ENCODE results near the gene GALNT2.

The GALNT2 gene

DNA sequence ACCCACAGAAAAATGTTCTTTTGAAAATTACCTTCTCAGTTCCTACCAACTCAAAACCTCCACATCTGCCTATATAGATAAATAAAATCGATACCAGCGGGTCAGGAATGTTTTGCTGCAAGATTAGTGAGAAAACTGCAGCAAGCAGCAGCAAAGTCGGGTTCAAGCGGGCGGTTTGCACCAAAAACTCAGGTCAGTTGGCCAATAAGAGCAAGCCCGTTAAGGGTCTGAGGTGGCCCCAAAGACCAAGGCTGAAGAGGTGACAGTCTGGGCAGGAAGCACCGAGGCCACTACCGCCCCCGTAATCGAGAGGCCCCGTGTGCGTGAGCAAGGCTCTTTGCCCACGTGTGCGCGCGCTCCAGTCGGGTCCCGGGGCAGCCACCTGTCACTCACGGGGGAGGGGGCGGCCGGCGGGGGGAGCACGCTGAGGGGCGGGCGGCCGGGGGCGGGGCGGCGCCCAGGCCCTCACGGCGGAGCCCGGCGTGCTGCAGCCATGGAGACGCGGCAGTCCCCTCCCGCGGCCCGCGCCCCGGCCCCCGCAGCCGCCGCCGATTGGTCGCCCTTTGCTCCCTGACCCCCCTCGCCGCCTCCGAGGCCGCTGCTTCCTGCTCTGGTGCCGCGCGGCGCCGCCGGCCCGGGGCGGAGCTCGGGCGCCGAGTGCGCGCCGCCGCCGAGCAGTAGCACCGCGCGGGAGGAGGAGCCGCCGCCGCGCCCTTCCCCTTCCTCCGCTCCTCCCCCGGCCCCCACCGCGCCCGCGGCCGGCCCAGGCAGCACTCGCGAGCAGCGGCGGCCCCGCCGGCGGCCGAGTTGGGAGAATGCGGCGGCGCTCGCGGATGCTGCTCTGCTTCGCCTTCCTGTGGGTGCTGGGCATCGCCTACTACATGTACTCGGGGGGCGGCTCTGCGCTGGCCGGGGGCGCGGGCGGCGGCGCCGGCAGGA is at the start of gene GALNT2:
GALNT2 (plus strand) TSS at position 773 of the 939 bp plus-strand sequence; CDS start at position 816, 43 bp downstream.
- DNase-seq: peak; percentile 91

DNA sequence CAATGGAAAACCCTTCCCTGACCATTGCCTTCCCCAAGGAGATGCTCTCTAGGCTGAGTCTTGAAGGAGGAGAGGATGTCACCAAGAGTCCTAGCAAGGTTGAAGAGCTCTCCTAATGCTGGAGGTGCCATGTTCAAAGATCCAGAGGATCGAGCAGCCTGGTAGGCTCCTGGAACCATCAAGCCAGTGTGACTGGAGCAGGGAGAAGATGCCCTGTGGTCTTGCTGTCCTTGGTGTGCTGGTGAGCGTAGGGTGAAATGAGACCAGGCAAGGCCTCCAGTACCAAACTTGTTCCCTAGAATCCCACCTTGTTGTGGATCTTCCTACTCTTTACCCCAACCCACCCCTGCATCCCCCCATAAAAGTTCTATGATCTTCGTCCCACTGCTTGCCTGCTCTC is 46.6 kb upstream of the GALNT2 start:
- no peak for DNase-seq

DNA sequence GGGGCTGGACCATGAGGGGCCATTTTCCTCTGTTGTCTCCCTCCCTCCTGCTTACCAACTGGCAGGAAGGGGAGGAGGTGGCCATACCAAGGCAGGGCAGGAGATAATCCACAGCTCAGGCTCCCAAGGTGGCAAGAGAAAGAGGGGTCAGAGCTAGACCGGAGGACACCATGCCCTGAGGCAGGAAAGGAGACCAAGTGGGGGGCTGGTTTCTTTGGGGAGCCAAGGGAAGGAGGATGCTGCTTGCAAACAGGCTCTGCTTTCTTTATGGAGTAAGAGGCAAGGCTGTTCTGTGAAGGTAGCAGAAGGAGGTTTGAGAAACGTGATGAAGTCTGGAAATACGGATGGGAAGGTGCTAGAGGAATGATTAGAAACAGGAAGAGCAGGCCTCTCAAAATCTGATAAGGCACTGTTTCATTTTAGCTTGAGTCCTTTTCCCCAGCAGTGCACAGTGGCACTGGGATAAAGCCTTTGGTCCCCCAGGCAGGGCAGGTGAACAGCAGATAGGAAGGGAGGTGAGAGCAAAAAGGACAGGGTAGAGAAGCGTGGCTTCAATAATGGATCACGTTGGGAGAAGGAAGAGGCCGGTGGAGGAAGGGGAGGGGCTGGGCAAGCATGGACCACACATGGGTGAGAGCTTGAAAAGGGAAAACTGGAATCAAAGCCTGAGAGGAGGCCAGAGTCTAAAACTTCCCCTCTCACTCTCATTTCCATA is 44.2 kb upstream of the GALNT2 start:
- no peak for DNase-seq

DNA sequence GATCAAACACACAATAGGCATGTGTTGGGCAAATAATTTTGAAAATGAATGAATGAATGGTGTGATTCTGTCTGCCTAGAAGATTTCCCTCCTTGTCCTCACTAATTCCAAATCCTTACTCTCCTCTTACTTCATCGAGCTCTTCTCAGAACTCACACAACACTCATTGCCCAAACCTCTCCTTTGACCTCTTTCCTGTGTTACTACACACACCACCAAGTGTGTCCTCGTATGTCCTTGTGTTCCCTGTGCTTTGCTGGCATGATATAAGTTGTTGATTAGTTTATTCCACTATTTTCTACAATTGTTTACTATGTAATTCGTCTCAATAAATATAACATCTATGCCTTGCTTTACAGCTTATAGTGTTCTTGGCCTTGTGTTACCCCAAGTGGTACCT is 41.4 kb upstream of the GALNT2 start:
- DNase-seq: no peak

- no peak for DNase-seq
These were observed 40.9 kb upstream of the GALNT2 start for GRCh38 chr1:230026139-230026538.

GRCh38 chr1:230026572-230026971 is 40.5 kb upstream of the GALNT2 start:
- DNase-seq: no peak

DNA sequence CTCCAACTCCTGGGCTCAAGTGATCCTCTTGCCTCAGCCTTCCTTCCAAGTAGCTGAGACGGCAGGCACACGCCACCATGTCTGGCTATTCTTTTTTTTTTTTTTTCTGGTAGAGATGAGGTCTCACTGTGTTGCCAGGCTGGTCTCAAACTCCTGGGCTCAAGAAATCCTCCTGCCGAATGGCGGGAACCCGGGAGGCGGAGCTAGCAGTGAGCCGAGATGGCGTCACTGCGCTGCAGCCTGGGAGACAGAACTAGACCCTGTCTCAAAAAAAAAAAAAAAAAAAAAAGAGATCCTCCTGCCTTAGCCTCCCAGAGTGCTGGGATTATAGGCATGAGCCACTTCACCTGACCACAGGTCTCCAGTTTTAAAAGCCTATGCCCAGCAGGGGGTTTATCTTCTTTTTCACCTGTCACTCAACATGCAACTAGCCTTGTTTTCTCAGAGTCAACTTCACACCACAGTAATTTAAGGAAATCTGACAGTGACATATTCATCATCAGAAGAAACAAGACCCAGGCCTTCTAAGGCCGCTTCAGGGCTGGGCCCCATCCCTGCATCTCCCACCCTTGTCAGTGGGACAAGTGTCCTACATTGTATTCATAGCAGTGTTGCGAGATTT is 38.3 kb upstream of the GALNT2 start:
- no peak for DNase-seq

GRCh38 chr1:230029244-230029941 is 37.6 kb upstream of the GALNT2 start:
- DNase-seq: no peak

DNA sequence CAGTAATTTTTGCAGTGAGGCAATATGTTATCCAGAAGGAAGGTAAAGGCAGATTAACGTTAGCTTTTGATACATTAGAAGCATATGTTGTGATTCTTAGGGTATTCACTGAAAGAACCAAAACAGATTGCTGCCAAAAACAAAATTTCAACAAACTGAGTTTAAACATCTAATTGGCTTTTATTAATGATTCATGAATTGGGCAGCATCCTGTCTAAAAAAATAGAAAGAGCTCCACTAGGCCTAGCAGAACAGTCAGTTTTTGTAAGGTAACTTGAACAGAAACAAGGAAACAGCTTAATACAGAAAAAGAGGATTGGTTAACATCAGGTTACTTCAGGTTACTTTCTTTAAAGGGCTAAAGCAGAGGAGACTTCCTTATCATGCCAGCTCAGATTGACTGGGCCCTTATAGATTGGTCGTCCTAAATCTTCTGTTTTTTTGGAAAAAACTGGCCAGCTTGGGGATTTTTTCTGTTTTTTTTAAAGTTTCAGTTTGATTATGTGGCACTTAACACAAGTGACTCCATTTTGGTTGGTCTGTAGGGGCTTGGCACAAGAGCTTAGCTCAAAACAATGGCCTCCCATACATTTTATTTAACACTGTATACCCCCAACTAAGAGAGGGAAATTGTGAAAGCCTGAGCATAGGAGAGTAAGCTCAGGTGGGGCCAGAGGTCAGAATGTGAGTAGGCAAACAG is 36.8 kb upstream of the GALNT2 start:
- no peak for DNase-seq

GRCh38 chr1:230031131-230031530 is 35.9 kb upstream of the GALNT2 start:
- peak in 1 of 2 donors; percentile 38 for DNase-seq

DNA sequence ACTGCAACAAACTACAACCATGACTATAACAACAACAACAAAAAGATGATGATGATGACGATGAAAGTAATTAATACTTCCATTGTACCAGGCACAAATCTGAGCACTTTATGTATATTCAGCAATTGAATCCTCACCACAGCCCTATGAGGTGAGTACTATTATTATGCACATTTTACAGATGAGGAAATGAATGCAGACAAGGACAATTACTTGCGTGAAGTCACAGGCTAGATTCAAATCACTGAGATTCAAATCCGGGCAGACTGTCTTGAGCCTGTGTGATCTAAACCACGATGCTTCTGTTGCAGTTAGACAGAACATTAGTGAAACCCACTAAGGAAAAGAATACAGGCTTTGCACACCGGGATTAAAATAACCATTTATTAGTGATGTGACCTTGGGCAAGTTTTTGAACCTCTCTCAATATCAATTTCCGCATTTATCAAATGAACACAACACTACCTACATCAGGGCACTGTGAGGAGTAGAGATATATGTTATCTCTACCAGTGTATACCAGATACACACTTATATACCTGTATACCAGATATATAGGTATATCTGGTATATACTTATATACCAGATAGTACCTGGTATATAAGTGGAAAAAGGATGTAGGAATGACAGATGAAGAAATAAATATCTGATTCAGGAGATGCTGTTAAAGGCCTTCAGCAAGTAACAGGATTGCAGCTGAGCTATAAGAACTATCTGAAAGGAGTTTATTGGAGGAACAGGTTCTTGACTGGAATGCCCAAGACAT is 34.3 kb upstream of the GALNT2 start:
- no peak for DNase-seq

DNA sequence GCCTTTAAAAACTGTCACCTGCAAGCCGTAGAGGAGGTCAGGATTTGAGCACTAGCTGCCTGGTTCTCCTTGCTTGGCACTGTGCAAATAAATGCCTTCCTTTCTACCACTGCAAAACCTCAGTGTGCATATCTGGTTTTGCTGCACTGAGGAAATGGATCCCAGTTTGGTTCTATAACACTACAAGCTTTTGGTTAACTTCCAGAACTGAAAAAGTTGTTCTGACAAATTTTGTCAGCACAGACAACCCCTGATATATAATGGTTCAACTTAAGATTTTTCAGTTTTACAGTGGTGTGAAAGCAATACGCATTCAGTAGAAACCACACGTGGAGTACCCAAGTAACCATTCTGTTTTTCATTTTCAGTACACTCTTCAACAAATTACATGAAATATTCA is 29.8 kb upstream of the GALNT2 start:
- DNase-seq: no peak

- DNase-seq: no peak
These were observed 26.6 kb upstream of the GALNT2 start for GRCh38 chr1:230040440-230040839.

DNA sequence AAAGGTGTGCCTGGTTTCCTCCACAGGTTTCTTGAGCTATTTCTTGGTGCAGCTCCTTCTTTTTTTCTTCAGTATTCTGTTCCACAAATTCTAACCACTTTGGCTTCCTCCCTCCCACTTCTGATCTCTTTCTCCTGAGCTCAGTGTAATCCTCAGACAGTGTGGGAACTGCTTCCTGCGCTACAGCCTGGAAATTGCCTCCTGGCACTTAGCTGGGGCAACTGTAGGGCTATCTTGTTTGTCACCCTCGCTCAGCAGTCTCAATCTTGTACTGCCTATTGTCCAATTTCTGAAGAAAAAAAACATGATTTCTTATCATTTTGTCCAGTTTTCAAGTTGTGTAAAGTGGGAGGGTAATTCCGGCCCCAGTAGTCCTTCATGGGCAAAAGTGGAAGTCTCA is 24.0 kb upstream of the GALNT2 start:
- no peak for DNase-seq

DNA sequence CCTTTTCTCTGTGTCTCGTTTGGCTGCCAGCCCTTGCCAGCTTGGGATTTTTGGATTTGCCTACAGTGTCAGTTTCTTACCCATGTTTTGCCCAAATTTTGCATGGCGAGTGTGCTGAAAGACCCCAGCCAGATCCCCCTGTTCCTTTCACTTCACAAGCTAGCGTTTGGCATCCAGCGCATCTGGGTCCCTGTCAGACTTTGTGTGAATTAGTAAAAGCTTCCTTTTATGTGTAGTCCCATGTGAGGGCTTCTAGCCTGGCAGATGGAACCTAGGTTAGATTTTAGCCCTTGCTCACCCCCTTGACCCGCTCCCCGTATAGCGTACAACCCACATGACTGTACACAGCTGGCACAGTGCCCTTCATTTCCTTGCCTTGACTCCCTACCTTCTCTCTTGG is 22.3 kb upstream of the GALNT2 start:
- no peak for DNase-seq

DNA sequence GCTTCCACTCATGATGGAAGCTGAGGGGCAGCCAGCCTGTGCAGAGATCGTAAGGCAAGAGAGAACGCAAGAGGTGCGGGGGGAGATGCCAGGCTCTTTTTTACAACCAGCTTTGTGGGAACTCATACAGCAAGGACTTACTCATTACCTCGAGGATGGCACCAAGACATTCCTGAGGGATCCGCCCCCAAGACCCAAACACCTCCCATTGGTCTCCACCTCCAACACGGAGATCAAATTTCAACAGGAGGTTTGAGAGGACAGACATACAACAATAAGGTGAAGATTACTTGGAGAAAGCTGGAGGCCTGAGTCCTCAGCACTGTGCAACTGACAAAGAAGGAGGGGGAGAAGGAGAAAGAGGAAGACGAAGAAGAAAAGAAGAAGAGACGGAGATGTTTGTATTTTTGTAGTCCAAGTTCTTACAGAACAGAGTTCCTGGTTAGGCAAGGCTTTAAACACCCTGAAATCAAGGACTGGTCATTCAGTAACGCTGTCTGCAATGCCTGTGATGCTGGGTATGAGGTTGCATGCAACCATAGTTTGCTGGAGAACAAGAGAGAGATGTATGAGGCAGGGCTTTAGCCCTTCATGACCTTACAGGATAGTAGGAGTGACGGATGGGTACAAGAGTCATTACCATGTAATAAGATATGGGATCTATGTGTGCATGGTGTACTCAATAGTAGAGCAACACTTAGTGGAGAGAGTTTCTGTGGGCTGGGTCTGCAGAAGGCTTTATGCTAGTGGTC is 19.7 kb upstream of the GALNT2 start:
- no peak for DNase-seq

GRCh38 chr1:230048322-230048721 is 18.7 kb upstream of the GALNT2 start:
- no peak for DNase-seq

GRCh38 chr1:230048922-230049321 is 18.1 kb upstream of the GALNT2 start:
- no peak for DNase-seq

DNA sequence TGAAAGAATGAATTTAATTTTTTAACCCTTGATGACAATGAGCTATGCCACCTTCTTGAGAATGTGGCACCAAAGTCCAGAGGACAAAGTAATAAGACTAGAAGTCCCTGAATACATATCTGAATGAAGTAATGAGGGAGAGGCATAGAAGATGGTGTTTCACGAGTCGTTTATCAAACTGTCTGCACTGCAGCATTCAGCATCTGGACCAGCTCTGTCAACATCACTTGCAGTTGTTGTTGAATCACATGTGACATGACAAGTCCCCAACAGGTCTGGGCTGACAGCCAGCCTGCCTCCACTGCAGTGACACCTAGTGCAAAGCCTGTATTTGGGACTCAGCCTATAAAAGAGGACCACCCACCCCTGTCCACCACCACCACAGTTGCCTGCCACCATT is 17.3 kb upstream of the GALNT2 start:
- no peak for DNase-seq

GRCh38 chr1:230050973-230051735 is 15.9 kb upstream of the GALNT2 start:
- DNase-seq: no peak

Data from CD4-positive, alpha-beta T cell treated with Interleukin-4 for 1 hour (primary cell).